Smooth muscle cell of trachea (primary cell): Measurements from ENCODE around the gene VWC2. TPM values are rescaled to one million over a fixed set of nuclear protein-coding genes. Genes with fewer than 3 reads are reported as not detected.

Experiments used
- total RNA-seq: library from RNA; depleted of rRNA; stranded (reverse); fragments of >200 nt; gene quantifications from 2 replicates; pipeline ENCODE4 v1.2.1, GENCODE V29; 2014

VWC2 gene
- not detected in 2 replicates for total RNA-seq

DNA sequence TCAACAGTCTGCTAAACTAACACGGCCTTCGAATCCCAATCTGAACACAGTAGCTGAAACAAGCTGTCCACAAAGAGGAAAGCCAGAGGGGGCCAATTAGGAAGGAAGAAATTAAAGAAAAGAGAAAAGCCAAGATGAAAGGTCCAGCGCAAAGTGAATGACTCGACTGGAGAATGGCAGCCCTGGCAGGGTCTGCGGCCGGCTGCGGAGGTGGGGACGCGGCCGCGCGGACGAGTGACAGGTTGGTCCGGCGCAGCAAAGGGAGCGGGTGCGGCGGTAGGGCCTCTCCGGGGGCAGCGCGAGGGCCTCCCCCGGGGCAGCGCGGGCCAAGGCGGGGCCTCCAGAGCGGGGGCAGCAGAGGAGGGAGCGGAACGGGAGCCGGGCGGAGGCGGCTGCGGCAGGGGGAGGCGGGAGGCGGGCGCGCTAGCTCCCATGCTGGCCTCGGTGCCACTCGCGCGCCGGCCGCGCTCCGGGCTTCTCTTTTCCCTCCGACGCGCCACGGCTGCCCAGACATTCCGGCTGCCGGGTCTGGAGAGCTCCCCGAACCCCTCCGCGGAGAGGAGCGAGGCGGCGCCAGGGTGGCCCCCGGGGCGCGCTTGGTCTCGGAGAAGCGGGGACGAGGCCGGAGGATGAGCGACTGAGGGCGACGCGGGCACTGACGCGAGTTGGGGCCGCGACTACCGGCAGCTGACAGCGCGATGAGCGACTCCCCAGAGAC is at the start of gene VWC2:
Gene VWC2 (plus strand): TSS at position 421 of the 718 bp plus-strand sequence. CDS start 1,798 bp downstream, outside the sequence.

